IMR-90 (cell line): Measurements from ENCODE around the gene ANG. TPM values are rescaled to one million over a fixed set of nuclear protein-coding genes. Genes with fewer than 3 reads are reported as not detected.

Experiments used
- ATAC-seq: fragments of 200-7000 bp; cut with Tn5 transposase; 2 replicates; pipeline ENCODE4 v1.9.1; 2020; ENCODE audit warnings: low read depth, mild to moderate bottlenecking, moderate library complexity
- BruUV-seq: library from RNA; stranded (reverse); fragments of 400-500 nt; replicated peaks from 2 replicates; lab custom pipeline; 2021; lab: Mats Ljungman, UMichigan
- CTCF ChIA-PET: fragments of 300-600 bp; formaldehyde crosslinking; extraction: SDS; loops from one replicate; lab custom pipeline; 2021; ENCODE audit warnings: antibody characterized with exemption; lab: Yijun Ruan, JAX
- POLR2A ChIA-PET: fragments of 300-600 bp; sonication (Branson Sonifier 250); formaldehyde crosslinking; loops from one replicate; lab custom pipeline; 2022; ENCODE audit warnings: antibody characterized with exemption; ENCODE audit not compliant: unreplicated experiment; lab: Charles Lee
- DNase-seq: peaks from one replicate; pipeline ENCODE4 v3.0.0; 2013
- H2AFZ ChIP-seq: replicated peaks from 2 replicates; pipeline ENCODE3; 2013; ENCODE audit warnings: low read length, mild to moderate bottlenecking; ENCODE audit not compliant: poor library complexity
- H2AK5ac ChIP-seq: 2 replicates; pipeline ENCODE4 v1.6.1; 2013; ENCODE audit warnings: low read depth, low read length, inconsistent platforms
- H2AK9ac ChIP-seq: replicated peaks from 2 replicates; pipeline ENCODE3; 2013; ENCODE audit warnings: mild to moderate bottlenecking, low read depth, low read length, moderate library complexity; ENCODE audit not compliant: poor library complexity
- H2BK120ac ChIP-seq: 2 replicates; pipeline ENCODE4 v1.6.1; 2013; ENCODE audit warnings: low read depth, low read length, inconsistent platforms
- H2BK15ac ChIP-seq: 3 replicates; pipeline ENCODE4 v1.6.1; 2013; ENCODE audit warnings: low read depth, low read length, inconsistent platforms
- H2BK20ac ChIP-seq: 2 replicates; pipeline ENCODE4 v1.6.1; 2013; ENCODE audit warnings: low read depth, mild to moderate bottlenecking, inconsistent platforms, low read length, moderate library complexity
- H2BK5ac ChIP-seq: 2 replicates; pipeline ENCODE4 v1.6.1; 2013; ENCODE audit warnings: mild to moderate bottlenecking, low read depth, low read length, inconsistent platforms; ENCODE audit not compliant: poor library complexity, severe bottlenecking
- H3K14ac ChIP-seq: replicated peaks from 2 replicates; pipeline ENCODE4 v1.6.1; 2013; ENCODE audit warnings: low read depth, low read length, inconsistent platforms
- H3K18ac ChIP-seq: 2 replicates; pipeline ENCODE4 v1.6.1; 2013; ENCODE audit warnings: low read depth, low read length, control low read depth
- H3K23ac ChIP-seq: 2 replicates; pipeline ENCODE4 v1.6.1; 2013; ENCODE audit warnings: low read depth, low read length, inconsistent platforms
- H3K27ac ChIP-seq: 2 replicates; pipeline ENCODE4 v1.5.1; 2013; ENCODE audit warnings: mild to moderate bottlenecking, control low read depth, low read length; ENCODE audit not compliant: insufficient read depth
- H3K27me3 ChIP-seq: 2 replicates; pipeline ENCODE4 v1.6.1; 2013; ENCODE audit warnings: low read length; ENCODE audit not compliant: control insufficient read depth, insufficient read depth
- H3K36me3 ChIP-seq: 2 replicates; pipeline ENCODE4 v1.6.1; 2013; ENCODE audit warnings: low read length, mixed read lengths; ENCODE audit not compliant: control insufficient read depth, insufficient read depth
- H3K4ac ChIP-seq: 2 replicates; pipeline ENCODE4 v1.6.1; 2013; ENCODE audit warnings: low read depth, low read length, inconsistent platforms
- H3K4me1 ChIP-seq: 2 replicates; pipeline ENCODE4 v1.6.1; 2013; ENCODE audit warnings: low read length, mixed read lengths; ENCODE audit not compliant: control insufficient read depth, insufficient read depth
- H3K4me2 ChIP-seq: 2 replicates; pipeline ENCODE4 v1.6.1; 2013; ENCODE audit warnings: low read depth, mild to moderate bottlenecking, control low read depth, low read length, moderate library complexity
- H3K4me3 ChIP-seq: 2 replicates; pipeline ENCODE4 v1.5.1; 2013; ENCODE audit warnings: low read depth, mild to moderate bottlenecking, control low read depth, low read length, moderate library complexity; ENCODE audit not compliant: insufficient read depth
- H3K56ac ChIP-seq: 2 replicates; pipeline ENCODE4 v1.6.1; 2013; ENCODE audit warnings: low read length, inconsistent platforms; ENCODE audit not compliant: insufficient read depth; ENCODE audit errors: extremely low read depth
- H3K79me1 ChIP-seq, 2 experiments: 2 replicates each; pipeline ENCODE4 v1.6.1; 2013; ENCODE audit warnings: low read length in 2 of 2, inconsistent platforms in 1 of 2, low read depth in 1 of 2
- H3K9ac ChIP-seq: 2 replicates; pipeline ENCODE4 v1.6.1; 2013; ENCODE audit warnings: low read depth, low read length, control low read depth
- H3K9me1 ChIP-seq: 2 replicates; pipeline ENCODE4 v1.6.1; 2013; ENCODE audit warnings: low read length, inconsistent platforms; ENCODE audit not compliant: insufficient read depth
- H3K9me3 ChIP-seq: 2 replicates; pipeline ENCODE4 v1.6.1; 2013; ENCODE audit warnings: low read length; ENCODE audit not compliant: control insufficient read depth, insufficient read depth
- H4K20me1 ChIP-seq: 2 replicates; pipeline ENCODE4 v1.6.1; 2013; ENCODE audit warnings: low read length, inconsistent platforms; ENCODE audit not compliant: insufficient read depth
- H4K5ac ChIP-seq: 2 replicates; pipeline ENCODE4 v1.6.1; 2013; ENCODE audit warnings: mild to moderate bottlenecking, low read depth, low read length, control low read depth
- H4K8ac ChIP-seq, 2 experiments: 2 replicates each; pipeline ENCODE4 v1.6.1; 2013; ENCODE audit warnings: low read depth in 2 of 2, low read length in 2 of 2, control low read depth in 1 of 2, inconsistent platforms in 1 of 2
- H4K91ac ChIP-seq: 2 replicates; pipeline ENCODE4 v1.6.1; 2013; ENCODE audit warnings: low read depth, low read length, inconsistent platforms; ENCODE audit not compliant: insufficient read depth
- MXI1 ChIP-seq: IDR thresholded peaks from 2 replicates; pipeline ENCODE4 v1.6.1; 2012; ENCODE audit warnings: low read depth, mild to moderate bottlenecking, low read length, moderate library complexity, borderline replicate concordance
- RFX5 ChIP-seq: IDR thresholded peaks from 2 replicates; pipeline ENCODE4 v1.8.0; 2012; ENCODE audit warnings: low read depth, mild to moderate bottlenecking, low read length, moderate library complexity
- WGBS, 2 experiments: methylation state at CpG; one replicate each; pipeline versions ENCODE4 v1.1.5 to v1.1.7; 2013; ENCODE audit warnings: missing lambda C conversion rate in 2 of 2; ENCODE audit not compliant: insufficient read length in 1 of 2; ENCODE audit errors: extremely low coverage in 2 of 2; 5-methylcytosine and 5-hydroxymethylcytosine counted together
- dilution Hi-C: fragments of 300-500 bp; cut with HindIII; formaldehyde crosslinking; loops from one replicate; pipeline ENCODE4 v1.14.3; 2018; ENCODE audit warnings: low sequenced_read_pairs; ENCODE audit not compliant: unreplicated experiment
- in situ Hi-C: fragments of 300-500 bp; cut with MboI; formaldehyde crosslinking; loops from 3 replicates; pipeline ENCODE4 v1.14.3; 2019; ENCODE audit warnings: low sequenced_read_pairs, inconsistent platforms, mixed read lengths
- intact Hi-C: fragments of 100-400 bp; cut with micrococcal nuclease; formaldehyde crosslinking; loops from 2 replicates; pipeline ENCODE4 v1.10.0; 2022
- polyA plus RNA-seq, 3 experiments: library from polyadenylated mRNA; depleted of rRNA; stranded (reverse); fragments of >200 nt; gene quantifications; 2 replicates each; pipeline ENCODE4 v1.2.3, GENCODE V29; 2012; ENCODE audit warnings: low replicate concordance in 1 of 3
- total RNA-seq: library from RNA; depleted of rRNA; stranded (reverse); fragments of >200 nt; gene quantifications from 2 replicates; pipeline ENCODE4 v1.2.3, GENCODE V29; 2012
- TF ChIP-seq, protein P1 (sequence below): conservative IDR thresholded peaks from 2 replicates; pipeline ENCODE4 v1.5.1; 2012; ENCODE audit warnings: mild to moderate bottlenecking, low read depth, low read length, improper control_type of control experiment

The ANG gene
- total and polyA plus RNA-seq, 2 of the 4 experiments (the other 2 are of a cell fraction) = 3.6 to 4.7 TPM

- H3K4me1 ChIP-seq = no peaks in the 10 kb centered on the region
- H3K9ac ChIP-seq = no peak overlapping the region
- POLR2A ChIA-PET = no interaction called here
- dilution Hi-C loops (loop anchor here (25.0 kb wide), 1 partner anchor 122 kb away; no protein-coding TSS in a partner anchor), in situ Hi-C loops (no loop called here), intact Hi-C loops (no loop called here)
- H3K79me1 ChIP-seq = no peaks in the 10 kb centered on the region
- H3K27me3 ChIP-seq = peaks cover 23% of the 10 kb centered on the region
- no peak overlapping the region for H3K4me2 ChIP-seq
- H2AK9ac ChIP-seq = no peak overlapping the region
- H3K9me1 ChIP-seq = no peaks in the 10 kb centered on the region
- no peak overlapping the region for H3K18ac ChIP-seq
- H3K23ac ChIP-seq = no peak overlapping the region
- no peak overlapping the region for H4K5ac ChIP-seq
- H2BK20ac ChIP-seq = no peak overlapping the region
- DNase-seq = no peak
- no peaks in the 10 kb centered on the region for H3K9me3 ChIP-seq
- BruUV-seq = no TSS peak
- no peak overlapping the region for H3K56ac ChIP-seq
- no peak overlapping the region for H2BK5ac ChIP-seq
- CTCF ChIA-PET = no interaction called here
- no peak overlapping the region for H3K4me3 ChIP-seq
- no peaks in the 10 kb centered on the region for H4K20me1 ChIP-seq
- no peak for ATAC-seq
- no peak overlapping the region for H2AFZ ChIP-seq
- H4K91ac ChIP-seq = no peak overlapping the region
- H3K4ac ChIP-seq = no peak overlapping the region
- no peak overlapping the region for H2BK120ac ChIP-seq
- H3K36me3 ChIP-seq = no peaks in the 10 kb centered on the region
- no peak for TF ChIP-seq MXI1
- TF ChIP-seq, protein P1, sequence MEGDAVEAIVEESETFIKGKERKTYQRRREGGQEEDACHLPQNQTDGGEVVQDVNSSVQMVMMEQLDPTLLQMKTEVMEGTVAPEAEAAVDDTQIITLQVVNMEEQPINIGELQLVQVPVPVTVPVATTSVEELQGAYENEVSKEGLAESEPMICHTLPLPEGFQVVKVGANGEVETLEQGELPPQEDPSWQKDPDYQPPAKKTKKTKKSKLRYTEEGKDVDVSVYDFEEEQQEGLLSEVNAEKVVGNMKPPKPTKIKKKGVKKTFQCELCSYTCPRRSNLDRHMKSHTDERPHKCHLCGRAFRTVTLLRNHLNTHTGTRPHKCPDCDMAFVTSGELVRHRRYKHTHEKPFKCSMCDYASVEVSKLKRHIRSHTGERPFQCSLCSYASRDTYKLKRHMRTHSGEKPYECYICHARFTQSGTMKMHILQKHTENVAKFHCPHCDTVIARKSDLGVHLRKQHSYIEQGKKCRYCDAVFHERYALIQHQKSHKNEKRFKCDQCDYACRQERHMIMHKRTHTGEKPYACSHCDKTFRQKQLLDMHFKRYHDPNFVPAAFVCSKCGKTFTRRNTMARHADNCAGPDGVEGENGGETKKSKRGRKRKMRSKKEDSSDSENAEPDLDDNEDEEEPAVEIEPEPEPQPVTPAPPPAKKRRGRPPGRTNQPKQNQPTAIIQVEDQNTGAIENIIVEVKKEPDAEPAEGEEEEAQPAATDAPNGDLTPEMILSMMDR = no peak
- no peak for TF ChIP-seq RFX5
- H2BK15ac ChIP-seq = no peak overlapping the region
- WGBS, 2 experiments = 33% methylated on average over 5 of the region's 6 CpGs; no CpG with 5 or more reads in 1 of the 2 experiments
- no peak overlapping the region for H3K14ac ChIP-seq
- H3K27ac ChIP-seq = no peak overlapping the region
- no peak overlapping the region for H2AK5ac ChIP-seq
- no peak overlapping the region for H4K8ac ChIP-seq
These were observed 29.2 kb upstream of the ANG start for GRCh38 chr14:20659336-20659735.
